Kidney epithelial cell (primary cell): ENCODE data around the gene LMLN. TPM values are rescaled to one million over a fixed set of nuclear protein-coding genes. Genes with fewer than 3 reads are reported as not detected.

Experiments
- DNase-seq: peaks from one replicate; pipeline ENCODE4 v3.0.0-alpha.2; 2010; ENCODE audit warnings: low read depth
- H3K27me3 ChIP-seq: 2 replicates; pipeline ENCODE4 v1.6.0; 2011; ENCODE audit warnings: low read length; ENCODE audit not compliant: control insufficient read depth, insufficient read depth
- H3K36me3 ChIP-seq: 2 replicates; pipeline ENCODE4 v1.5.1; 2011; ENCODE audit warnings: low read length; ENCODE audit not compliant: control insufficient read depth, insufficient read depth
- H3K4me3 ChIP-seq: 2 replicates; pipeline ENCODE4 v1.5.1; 2011; ENCODE audit warnings: low read depth, mild to moderate bottlenecking, control low read depth, low read length
- total RNA-seq: library from RNA; depleted of rRNA; stranded (reverse); fragments of >200 nt; gene quantifications from 2 replicates; pipeline ENCODE4 v1.2.3, GENCODE V29; 2015
- TF ChIP-seq, protein P1 (sequence below): IDR thresholded peaks from 2 replicates; pipeline ENCODE4 v1.5.1; 2011; ENCODE audit warnings: mild to moderate bottlenecking, moderate library complexity, low read length, control low read depth, inconsistent platforms; ENCODE audit not compliant: insufficient read depth, poor library complexity, severe bottlenecking

LMLN gene
- total RNA-seq, 1 donor from 2014 or later, result 5.9 TPM

DNA sequence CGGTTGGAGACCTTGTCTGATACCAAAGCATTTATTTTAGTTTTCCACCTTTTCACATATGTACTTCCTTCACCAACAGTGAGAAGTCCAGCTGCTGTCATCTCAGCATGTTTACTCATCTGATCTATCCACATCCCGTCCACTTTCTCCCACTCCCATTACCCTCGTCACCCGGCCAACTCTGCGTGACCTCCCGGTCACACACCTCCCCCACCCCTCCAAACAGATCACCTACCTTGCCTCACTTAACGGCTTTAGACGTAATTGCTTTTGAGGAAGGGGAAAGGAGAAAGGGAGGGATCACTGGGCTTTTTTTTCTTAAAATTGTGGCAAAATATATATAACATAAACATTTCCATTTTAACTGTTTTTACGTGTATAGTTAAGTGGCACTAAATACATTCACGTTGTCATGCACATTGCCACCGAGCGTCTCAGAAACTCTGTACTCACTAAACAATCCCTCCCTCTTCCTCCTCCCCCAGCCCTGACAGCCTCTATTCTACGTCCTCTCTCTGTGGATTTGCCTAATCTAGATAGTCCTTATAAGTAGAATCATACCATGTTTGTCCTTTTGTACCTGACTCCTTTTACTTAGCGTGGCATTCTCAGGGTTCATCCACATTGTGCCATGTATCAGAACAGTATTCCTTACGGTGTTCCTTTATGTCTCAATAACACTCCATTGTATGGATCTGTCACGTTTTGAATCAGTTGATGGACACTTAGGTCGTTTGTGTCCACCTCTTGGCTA lies 67.2 kb downstream of the LMLN start:
- TF ChIP-seq, protein P1, sequence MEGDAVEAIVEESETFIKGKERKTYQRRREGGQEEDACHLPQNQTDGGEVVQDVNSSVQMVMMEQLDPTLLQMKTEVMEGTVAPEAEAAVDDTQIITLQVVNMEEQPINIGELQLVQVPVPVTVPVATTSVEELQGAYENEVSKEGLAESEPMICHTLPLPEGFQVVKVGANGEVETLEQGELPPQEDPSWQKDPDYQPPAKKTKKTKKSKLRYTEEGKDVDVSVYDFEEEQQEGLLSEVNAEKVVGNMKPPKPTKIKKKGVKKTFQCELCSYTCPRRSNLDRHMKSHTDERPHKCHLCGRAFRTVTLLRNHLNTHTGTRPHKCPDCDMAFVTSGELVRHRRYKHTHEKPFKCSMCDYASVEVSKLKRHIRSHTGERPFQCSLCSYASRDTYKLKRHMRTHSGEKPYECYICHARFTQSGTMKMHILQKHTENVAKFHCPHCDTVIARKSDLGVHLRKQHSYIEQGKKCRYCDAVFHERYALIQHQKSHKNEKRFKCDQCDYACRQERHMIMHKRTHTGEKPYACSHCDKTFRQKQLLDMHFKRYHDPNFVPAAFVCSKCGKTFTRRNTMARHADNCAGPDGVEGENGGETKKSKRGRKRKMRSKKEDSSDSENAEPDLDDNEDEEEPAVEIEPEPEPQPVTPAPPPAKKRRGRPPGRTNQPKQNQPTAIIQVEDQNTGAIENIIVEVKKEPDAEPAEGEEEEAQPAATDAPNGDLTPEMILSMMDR, result no peak
- DNase-seq, result no peak
- no peaks in the 10 kb centered on the region for H3K36me3 ChIP-seq
- no peaks in the 10 kb centered on the region for H3K27me3 ChIP-seq
- H3K4me3 ChIP-seq, result no peak overlapping the region

GRCh38 chr3:198027799-198028390 lies 67.9 kb downstream of the LMLN start:
- Histone ChIP-seq H3K36me3 (no peaks in the 10 kb centered on the region), H3K27me3 (no peaks in the 10 kb centered on the region), H3K4me3 (no peak overlapping the region)
- TF ChIP-seq, protein P1, result no peak
- no peak for DNase-seq

DNA sequence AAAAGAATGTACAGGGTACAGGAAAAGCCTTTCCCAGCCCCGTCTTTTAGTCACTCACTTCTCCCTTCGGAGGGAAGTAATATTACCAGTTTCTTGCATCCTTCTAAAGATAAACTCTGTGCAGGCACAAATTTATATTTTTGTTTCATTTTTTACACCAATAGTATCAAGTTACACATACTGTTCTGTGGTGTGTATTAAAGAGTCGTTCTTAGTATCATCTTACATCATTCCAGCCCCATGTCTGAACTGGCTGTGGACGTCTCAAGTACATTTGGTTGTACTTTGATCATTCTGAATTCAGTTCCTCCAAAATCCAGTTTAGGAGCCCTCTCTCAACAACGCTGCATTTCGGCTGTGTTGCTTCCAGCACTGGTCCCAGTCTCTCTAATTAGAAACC lies 68.7 kb downstream of the LMLN start:
- H3K27me3 ChIP-seq, result no peaks in the 10 kb centered on the region
- no peaks in the 10 kb centered on the region for H3K36me3 ChIP-seq
- no peak for DNase-seq
- TF ChIP-seq, protein P1, result no peak
- H3K4me3 ChIP-seq, result no peak overlapping the region

- TF ChIP-seq, protein P1, result no peak
Observed at GRCh38 chr3:198030125-198030524, 70.1 kb downstream of the LMLN start.

GRCh38 chr3:198030726-198031125 lies 70.7 kb downstream of the LMLN start:
- Histone ChIP-seq H3K36me3 (no peaks in the 10 kb centered on the region), H3K27me3 (no peaks in the 10 kb centered on the region), H3K4me3 (no peak overlapping the region)
- TF ChIP-seq, protein P1, result no peak
- DNase-seq, result no peak

More at GRCh38 chr3:198030125-198030524, 70.1 kb downstream of the LMLN start:
- H3K4me3 ChIP-seq, result no peak overlapping the region
- no peaks in the 10 kb centered on the region for H3K27me3 ChIP-seq
- no peaks in the 10 kb centered on the region for H3K36me3 ChIP-seq
- no peak for DNase-seq
